ENCODE measurements around the gene ZP1. TPM values are rescaled to one million over a fixed set of nuclear protein-coding genes. Genes with fewer than 3 reads are reported as not detected.

Gene ZP1
- total and polyA plus RNA-seq, 2 of the 13 experiments (the other 11 are each of a cell fraction or from before 2014, with no cell fraction given), result 0.16 TPM; not detected in 1

DNA sequence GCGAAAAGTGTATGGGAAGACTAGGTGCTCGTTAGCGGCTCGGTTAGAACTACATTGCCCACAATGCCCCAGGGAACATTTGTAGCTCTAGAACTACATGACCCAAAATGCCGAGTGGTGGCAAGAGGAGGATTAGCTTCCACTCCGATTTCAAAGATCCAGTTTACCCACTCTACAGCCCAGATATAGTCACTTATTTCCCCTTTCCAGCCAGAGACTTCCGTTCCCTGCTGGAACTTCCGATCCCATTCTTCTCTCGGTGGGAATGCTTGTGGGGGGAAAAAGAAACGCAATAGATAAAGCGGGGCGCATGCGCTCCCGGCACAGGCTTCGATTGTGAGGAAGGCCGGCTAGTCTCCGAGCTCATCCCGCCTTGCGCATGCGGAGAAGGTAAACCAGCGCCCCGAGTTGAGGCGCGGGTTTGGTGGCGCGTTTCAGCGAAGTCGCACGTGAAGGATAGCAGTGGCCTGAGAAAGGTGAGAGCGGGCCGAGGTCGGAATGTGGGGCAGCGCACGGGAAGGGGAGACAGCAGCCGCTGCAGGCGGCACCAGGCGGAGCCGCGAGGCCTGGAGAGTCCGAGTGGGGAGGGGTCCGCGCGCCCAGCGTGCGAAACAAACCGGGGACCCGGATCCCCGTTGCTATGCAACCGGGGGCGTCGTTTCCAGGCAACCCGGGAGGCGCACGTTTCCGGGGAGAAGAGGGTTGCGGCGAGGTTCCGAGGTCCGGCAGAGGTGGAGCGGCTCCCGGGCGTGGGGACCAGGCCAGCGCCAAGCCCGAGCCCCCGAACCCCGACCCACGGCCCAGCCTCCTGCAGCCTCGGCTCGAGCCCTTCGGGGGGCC lies 46.7 kb downstream of the ZP1 start, which contains the start of gene TMEM109 (continued):
- TF ChIP-seq GPBP1L1 (CRISPR knock-in tag; IDR thresholded peaks at IDR 0.05) (no peak), TSC22D2 (CRISPR knock-in tag; IDR thresholded peaks at IDR 0.05; ENCODE audit: borderline replicate concordance) (no peak), ZNF530 (CRISPR knock-in tag; IDR thresholded peaks at IDR 0.05; ENCODE audit: low read depth) (no peak), ATF7-NPFF (CRISPR knock-in tag; IDR thresholded peaks at IDR 0.05; ENCODE audit: low read depth) (no peak), TCF12 (IDR thresholded peaks at IDR 0.05) (no peak), TCF12 (CRISPR knock-in tag; IDR thresholded peaks at IDR 0.05) (no peak), HMG20A (CRISPR knock-in tag; IDR thresholded peaks at IDR 0.05; ENCODE audit: borderline replicate concordance) (no peak), JUN (CRISPR knock-in tag; IDR thresholded peaks at IDR 0.05) (no peak), ZNF224 (CRISPR knock-in tag; IDR thresholded peaks at IDR 0.05) (0 out of 2 replicates have a peak, but pooled peaks have one; percentile 35), GLI4 (CRISPR knock-in tag; IDR thresholded peaks at IDR 0.05; ENCODE audit: borderline replicate concordance) (no peak), ZNF253 (CRISPR knock-in tag; IDR thresholded peaks at IDR 0.05; ENCODE audit: borderline replicate concordance) (no peak), TFDP1 (CRISPR knock-in tag; IDR thresholded peaks at IDR 0.05; ENCODE audit: borderline replicate concordance) (peak; percentile 93; the same call in 1 of the 2 replicates), TAF1 (CRISPR knock-in tag; IDR thresholded peaks at IDR 0.05) (no peak)
- TF ChIP-seq, protein P1, sequence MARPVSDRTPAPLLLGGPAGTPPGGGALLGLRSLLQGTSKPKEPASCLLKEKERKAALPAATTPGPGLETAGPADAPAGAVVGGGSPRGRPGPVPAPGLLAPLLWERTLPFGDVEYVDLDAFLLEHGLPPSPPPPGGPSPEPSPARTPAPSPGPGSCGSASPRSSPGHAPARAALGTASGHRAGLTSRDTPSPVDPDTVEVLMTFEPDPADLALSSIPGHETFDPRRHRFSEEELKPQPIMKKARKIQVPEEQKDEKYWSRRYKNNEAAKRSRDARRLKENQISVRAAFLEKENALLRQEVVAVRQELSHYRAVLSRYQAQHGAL (CRISPR knock-in tag; IDR thresholded peaks at IDR 0.05; ENCODE audit: not compliant biosample characterization), result no peak
- TF ChIP-seq, protein P2, sequence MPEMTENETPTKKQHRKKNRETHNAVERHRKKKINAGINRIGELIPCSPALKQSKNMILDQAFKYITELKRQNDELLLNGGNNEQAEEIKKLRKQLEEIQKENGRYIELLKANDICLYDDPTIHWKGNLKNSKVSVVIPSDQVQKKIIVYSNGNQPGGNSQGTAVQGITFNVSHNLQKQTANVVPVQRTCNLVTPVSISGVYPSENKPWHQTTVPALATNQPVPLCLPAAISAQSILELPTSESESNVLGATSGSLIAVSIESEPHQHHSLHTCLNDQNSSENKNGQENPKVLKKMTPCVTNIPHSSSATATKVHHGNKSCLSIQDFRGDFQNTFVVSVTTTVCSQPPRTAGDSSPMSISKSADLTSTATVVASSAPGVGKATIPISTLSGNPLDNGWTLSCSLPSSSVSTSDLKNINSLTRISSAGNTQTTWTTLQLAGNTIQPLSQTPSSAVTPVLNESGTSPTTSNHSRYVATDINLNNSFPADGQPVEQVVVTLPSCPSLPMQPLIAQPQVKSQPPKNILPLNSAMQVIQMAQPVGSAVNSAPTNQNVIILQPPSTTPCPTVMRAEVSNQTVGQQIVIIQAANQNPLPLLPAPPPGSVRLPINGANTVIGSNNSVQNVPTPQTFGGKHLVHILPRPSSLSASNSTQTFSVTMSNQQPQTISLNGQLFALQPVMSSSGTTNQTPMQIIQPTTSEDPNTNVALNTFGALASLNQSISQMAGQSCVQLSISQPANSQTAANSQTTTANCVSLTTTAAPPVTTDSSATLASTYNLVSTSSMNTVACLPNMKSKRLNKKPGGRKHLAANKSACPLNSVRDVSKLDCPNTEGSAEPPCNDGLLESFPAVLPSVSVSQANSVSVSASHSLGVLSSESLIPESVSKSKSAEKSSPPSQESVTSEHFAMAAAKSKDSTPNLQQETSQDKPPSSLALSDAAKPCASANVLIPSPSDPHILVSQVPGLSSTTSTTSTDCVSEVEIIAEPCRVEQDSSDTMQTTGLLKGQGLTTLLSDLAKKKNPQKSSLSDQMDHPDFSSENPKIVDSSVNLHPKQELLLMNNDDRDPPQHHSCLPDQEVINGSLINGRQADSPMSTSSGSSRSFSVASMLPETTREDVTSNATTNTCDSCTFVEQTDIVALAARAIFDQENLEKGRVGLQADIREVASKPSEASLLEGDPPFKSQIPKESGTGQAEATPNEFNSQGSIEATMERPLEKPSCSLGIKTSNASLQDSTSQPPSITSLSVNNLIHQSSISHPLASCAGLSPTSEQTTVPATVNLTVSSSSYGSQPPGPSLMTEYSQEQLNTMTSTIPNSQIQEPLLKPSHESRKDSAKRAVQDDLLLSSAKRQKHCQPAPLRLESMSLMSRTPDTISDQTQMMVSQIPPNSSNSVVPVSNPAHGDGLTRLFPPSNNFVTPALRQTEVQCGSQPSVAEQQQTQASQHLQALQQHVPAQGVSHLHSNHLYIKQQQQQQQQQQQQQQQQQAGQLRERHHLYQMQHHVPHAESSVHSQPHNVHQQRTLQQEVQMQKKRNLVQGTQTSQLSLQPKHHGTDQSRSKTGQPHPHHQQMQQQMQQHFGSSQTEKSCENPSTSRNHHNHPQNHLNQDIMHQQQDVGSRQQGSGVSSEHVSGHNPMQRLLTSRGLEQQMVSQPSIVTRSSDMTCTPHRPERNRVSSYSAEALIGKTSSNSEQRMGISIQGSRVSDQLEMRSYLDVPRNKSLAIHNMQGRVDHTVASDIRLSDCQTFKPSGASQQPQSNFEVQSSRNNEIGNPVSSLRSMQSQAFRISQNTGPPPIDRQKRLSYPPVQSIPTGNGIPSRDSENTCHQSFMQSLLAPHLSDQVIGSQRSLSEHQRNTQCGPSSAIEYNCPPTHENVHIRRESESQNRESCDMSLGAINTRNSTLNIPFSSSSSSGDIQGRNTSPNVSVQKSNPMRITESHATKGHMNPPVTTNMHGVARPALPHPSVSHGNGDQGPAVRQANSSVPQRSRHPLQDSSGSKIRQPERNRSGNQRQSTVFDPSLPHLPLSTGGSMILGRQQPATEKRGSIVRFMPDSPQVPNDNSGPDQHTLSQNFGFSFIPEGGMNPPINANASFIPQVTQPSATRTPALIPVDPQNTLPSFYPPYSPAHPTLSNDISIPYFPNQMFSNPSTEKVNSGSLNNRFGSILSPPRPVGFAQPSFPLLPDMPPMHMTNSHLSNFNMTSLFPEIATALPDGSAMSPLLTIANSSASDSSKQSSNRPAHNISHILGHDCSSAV (CRISPR knock-in tag; IDR thresholded peaks at IDR 0.05; ENCODE audit: borderline replicate concordance), result no peak
